PC-9 (cell line): ENCODE data around the gene ZNF653. TPM values are rescaled to one million over a fixed set of nuclear protein-coding genes. Genes with fewer than 3 reads are reported as not detected.

ENCODE experiments used
- BruUV-seq: library from RNA; stranded (reverse); fragments of 400-500 nt; replicated peaks from 2 replicates; lab custom pipeline; 2021; lab: Mats Ljungman, UMichigan
- CTCF ChIA-PET: fragments of 300-600 bp; sonication (Branson Sonifier 250); formaldehyde crosslinking; loops from one replicate; lab custom pipeline; 2022; ENCODE audit warnings: antibody characterized with exemption; lab: Charles Lee
- POLR2A ChIA-PET: fragments of 300-600 bp; sonication (Branson Sonifier 250); formaldehyde crosslinking; loops from one replicate; lab custom pipeline; 2022; ENCODE audit warnings: antibody characterized with exemption; ENCODE audit not compliant: unreplicated experiment; lab: Charles Lee
- DNase-seq, 2 experiments: peaks; one replicate each; pipeline versions ENCODE4 v3.0.0 to v3.0.0-alpha.2; 2015 to 2022; ENCODE audit warnings: mixed read lengths in 1 of 2
- H2AFZ ChIP-seq: fragments of 200-600 bp; sonication (generic); 2 replicates; pipeline ENCODE4 v1.8.1; 2017; ENCODE audit warnings: antibody characterized with exemption
- H3F3A ChIP-seq: fragments of 200-600 bp; sonication (generic); 2 replicates; pipeline ENCODE4 v1.8.1; 2017; ENCODE audit warnings: antibody characterized with exemption, mild to moderate bottlenecking, low read depth; ENCODE audit not compliant: insufficient read depth
- H3K27ac ChIP-seq: fragments of 200-600 bp; sonication (generic); 2 replicates; pipeline ENCODE4 v1.6.1; 2016; ENCODE audit warnings: mixed run types
- H3K27me3 ChIP-seq: fragments of 200-600 bp; sonication (generic); 2 replicates; pipeline ENCODE4 v1.6.1; 2016; ENCODE audit warnings: low read depth, mixed run types; ENCODE audit not compliant: insufficient read depth
- H3K36me3 ChIP-seq: fragments of 200-600 bp; sonication (generic); 2 replicates; pipeline ENCODE4 v1.6.1; 2016; ENCODE audit warnings: low read depth, mixed run types
- H3K4me1 ChIP-seq: fragments of 200-600 bp; sonication (generic); replicated peaks from 2 replicates; pipeline ENCODE4 v1.6.1; 2016; ENCODE audit warnings: mixed run types; ENCODE audit not compliant: insufficient read depth
- H3K4me2 ChIP-seq: fragments of 200-600 bp; sonication (generic); 2 replicates; pipeline ENCODE4 v1.6.1; 2017; ENCODE audit warnings: mixed run types
- H3K4me3 ChIP-seq: fragments of 200-600 bp; sonication (generic); 2 replicates; pipeline ENCODE4 v1.6.1; 2016; ENCODE audit warnings: mixed run types
- H3K79me2 ChIP-seq: fragments of 200-600 bp; sonication (generic); 2 replicates; pipeline ENCODE4 v1.6.1; 2017; ENCODE audit warnings: low read depth, mixed run types
- H3K9me2 ChIP-seq: fragments of 200-600 bp; sonication (generic); 2 replicates; pipeline ENCODE4 v1.8.1; 2017; ENCODE audit warnings: mild to moderate bottlenecking; ENCODE audit not compliant: insufficient read depth
- H3K9me3 ChIP-seq: fragments of 200-600 bp; sonication (generic); 2 replicates; pipeline ENCODE4 v1.8.1; 2016; ENCODE audit warnings: low read depth; ENCODE audit not compliant: insufficient read depth
- H4K20me1 ChIP-seq: fragments of 200-600 bp; sonication (generic); 2 replicates; pipeline ENCODE4 v1.8.1; 2017; ENCODE audit not compliant: insufficient read depth
- EZH2 ChIP-seq: fragments of 200-600 bp; sonication (generic); IDR thresholded peaks from 2 replicates; pipeline ENCODE4 v1.8.0; 2017; ENCODE audit warnings: antibody characterized with exemption, low read depth
- intact Hi-C: fragments of 100-400 bp; cut with micrococcal nuclease; formaldehyde crosslinking; loops from one replicate; pipeline ENCODE4 v1.10.0; 2022; ENCODE audit not compliant: unreplicated experiment
- total RNA-seq: library from RNA; stranded (reverse); gene quantifications from 2 replicates; pipeline ENCODE4 v1.2.3, GENCODE V29; 2021
- TF ChIP-seq, protein P1 (sequence below): fragments of 200-600 bp; sonication (generic); conservative IDR thresholded peaks from 2 replicates; pipeline ENCODE4 v1.6.1; 2017; ENCODE audit warnings: mixed run types, antibody characterized with exemption, mild to moderate bottlenecking, moderate library complexity

Gene ZNF653
- total RNA-seq, 1 experiment from 2014 or later, result 13.4 TPM

DNA sequence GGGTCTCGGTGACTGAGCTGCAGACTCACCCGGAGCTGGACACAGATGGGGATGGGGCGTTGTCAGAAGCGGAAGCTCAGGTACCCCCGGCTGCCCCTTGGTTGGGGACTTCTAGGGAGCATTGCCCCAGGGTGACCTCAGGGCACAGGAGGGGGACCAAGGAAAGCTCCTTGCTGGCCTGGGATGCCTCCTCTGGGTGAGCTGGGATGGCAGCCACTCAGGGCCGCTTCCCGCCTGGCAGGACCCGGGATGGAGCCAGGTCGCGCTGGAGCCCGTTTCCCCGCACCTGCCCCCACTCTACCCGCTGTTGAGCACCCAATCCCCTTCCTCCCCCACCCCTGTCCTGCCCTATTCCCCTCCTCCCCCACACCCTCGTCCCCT, 59.4 kb downstream of the ZNF653 start:
- Histone ChIP-seq H3K4me3 (no peak overlapping the region), H3K9me3 (no peaks in the 10 kb centered on the region)
- POLR2A ChIA-PET, result no interaction called here

DNA sequence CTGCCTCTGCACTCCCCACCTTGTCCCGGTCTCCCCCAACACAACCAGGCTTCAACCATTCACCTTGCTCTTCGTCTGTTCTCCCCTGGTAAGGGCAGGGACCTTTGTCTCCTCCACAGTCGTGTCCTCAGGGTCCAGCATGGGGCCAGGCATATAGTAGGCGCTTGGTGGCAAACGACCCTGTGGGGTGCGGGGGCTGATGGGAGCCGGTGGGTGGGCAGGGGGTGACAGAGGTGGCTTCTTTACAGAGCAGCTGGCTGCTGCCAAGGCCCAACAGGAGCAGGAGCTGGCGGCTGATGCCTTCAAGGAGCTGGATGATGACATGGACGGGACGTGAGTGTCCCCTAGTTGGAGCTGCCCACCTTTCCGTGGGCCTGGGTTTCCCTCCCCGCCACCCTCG, 60.5 kb downstream of the ZNF653 start:
- no peak overlapping the region for H3K27ac ChIP-seq
- H2AFZ ChIP-seq, result no peak overlapping the region
- H3K27me3 ChIP-seq, result no peaks in the 10 kb centered on the region
- CTCF ChIA-PET, result interaction anchor here (0.6 kb wide), 1 partner anchor 71 kb away, joined by 4 read pairs; the partner anchor contains the start of gene SWSAP1
- H3K4me2 ChIP-seq, result no peak overlapping the region
- TF ChIP-seq, protein P1, sequence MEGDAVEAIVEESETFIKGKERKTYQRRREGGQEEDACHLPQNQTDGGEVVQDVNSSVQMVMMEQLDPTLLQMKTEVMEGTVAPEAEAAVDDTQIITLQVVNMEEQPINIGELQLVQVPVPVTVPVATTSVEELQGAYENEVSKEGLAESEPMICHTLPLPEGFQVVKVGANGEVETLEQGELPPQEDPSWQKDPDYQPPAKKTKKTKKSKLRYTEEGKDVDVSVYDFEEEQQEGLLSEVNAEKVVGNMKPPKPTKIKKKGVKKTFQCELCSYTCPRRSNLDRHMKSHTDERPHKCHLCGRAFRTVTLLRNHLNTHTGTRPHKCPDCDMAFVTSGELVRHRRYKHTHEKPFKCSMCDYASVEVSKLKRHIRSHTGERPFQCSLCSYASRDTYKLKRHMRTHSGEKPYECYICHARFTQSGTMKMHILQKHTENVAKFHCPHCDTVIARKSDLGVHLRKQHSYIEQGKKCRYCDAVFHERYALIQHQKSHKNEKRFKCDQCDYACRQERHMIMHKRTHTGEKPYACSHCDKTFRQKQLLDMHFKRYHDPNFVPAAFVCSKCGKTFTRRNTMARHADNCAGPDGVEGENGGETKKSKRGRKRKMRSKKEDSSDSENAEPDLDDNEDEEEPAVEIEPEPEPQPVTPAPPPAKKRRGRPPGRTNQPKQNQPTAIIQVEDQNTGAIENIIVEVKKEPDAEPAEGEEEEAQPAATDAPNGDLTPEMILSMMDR, result no peak
- no peak for TF ChIP-seq EZH2
- intact Hi-C loops, result no loop called here
- H3K4me3 ChIP-seq, result no peak overlapping the region
- POLR2A ChIA-PET, result no interaction called here
- H3K79me2 ChIP-seq, result no peaks in the 10 kb centered on the region
- no TSS peak for BruUV-seq
- DNase-seq, result no peak
- H3K9me3 ChIP-seq, result no peaks in the 10 kb centered on the region
- H3K36me3 ChIP-seq, result peaks cover 25% of the 10 kb centered on the region
- peaks cover 35% of the 10 kb centered on the region; the same call in 1 of the 2 replicates for H3F3A ChIP-seq
- H4K20me1 ChIP-seq, result peaks cover 8% of the 10 kb centered on the region
- no peaks in the 10 kb centered on the region for H3K4me1 ChIP-seq
- H3K9me2 ChIP-seq, result no peaks in the 10 kb centered on the region

More for the DNA sequence above, 59.4 kb downstream of the ZNF653 start:
- Histone ChIP-seq H3K79me2 (no peaks in the 10 kb centered on the region), H4K20me1 (peaks cover 8% of the 10 kb centered on the region), H3K27ac (no peak overlapping the region), H3K9me2 (no peaks in the 10 kb centered on the region), H3K4me1 (no peaks in the 10 kb centered on the region), H3K36me3 (peaks cover 21% of the 10 kb centered on the region), H2AFZ (no peak overlapping the region), H3K27me3 (no peaks in the 10 kb centered on the region), H3F3A (peaks cover 30% of the 10 kb centered on the region; the same call in 1 of the 2 replicates), H3K4me2 (no peak overlapping the region)
- BruUV-seq, result no TSS peak
- DNase-seq, result no peak
- intact Hi-C loops, result no loop called here
- CTCF ChIA-PET, result no interaction called here
- TF ChIP-seq, protein P1, result no peak
- no peak for TF ChIP-seq EZH2

DNA sequence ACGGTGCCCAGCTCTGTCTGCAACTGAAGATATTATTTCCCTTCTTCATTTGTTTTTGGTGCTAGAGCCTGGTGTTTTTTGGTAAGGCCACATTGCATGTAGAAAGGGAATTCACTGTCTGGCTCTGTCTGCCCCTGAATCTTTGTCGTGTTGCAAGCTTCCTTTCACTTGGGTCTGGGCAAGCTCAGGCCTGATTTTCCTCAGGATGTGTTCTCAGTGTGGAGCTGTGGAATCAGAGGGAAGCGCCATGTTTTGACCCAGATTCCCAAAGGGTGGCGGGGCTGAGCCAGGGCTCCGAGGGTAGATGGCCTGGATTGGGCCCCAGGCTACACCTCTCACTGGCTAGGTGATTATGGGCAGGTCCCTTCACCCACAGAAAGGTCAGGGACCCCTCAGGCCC, 61.6 kb downstream of the ZNF653 start:
- no peak for DNase-seq
- Histone ChIP-seq H3F3A (peaks cover 32% of the 10 kb centered on the region; the same call in 1 of the 2 replicates), H3K9me2 (no peaks in the 10 kb centered on the region), H3K79me2 (no peaks in the 10 kb centered on the region), H3K27me3 (no peaks in the 10 kb centered on the region), H3K4me1 (no peaks in the 10 kb centered on the region), H3K4me3 (no peak overlapping the region), H4K20me1 (peaks cover 8% of the 10 kb centered on the region), H3K4me2 (no peak overlapping the region), H2AFZ (no peak overlapping the region), H3K36me3 (peaks cover 25% of the 10 kb centered on the region), H3K9me3 (no peaks in the 10 kb centered on the region), H3K27ac (no peak overlapping the region)
- intact Hi-C loops, result no loop called here
- no TSS peak for BruUV-seq
- TF ChIP-seq, protein P1, result no peak
- no peak for TF ChIP-seq EZH2
- ChIA-PET CTCF (interaction anchor here (1.1 kb wide), 1 partner anchor 9 kb away, joined by 3 read pairs; the partner anchor contains the start of gene PRKCSH), POLR2A (no interaction called here)
